GM18951 (cell line): ENCODE results near the gene SLAMF9.

Source experiments
- POLR2A ChIP-seq: IDR thresholded peaks from 4 replicates; pipeline ENCODE4 v1.6.1; 2011; ENCODE audit warnings: mild to moderate bottlenecking; ENCODE audit not compliant: insufficient read length, insufficient read depth; ENCODE audit errors: extremely low read depth
- in situ Hi-C: fragments of 300-500 bp; cut with MboI; formaldehyde crosslinking; loops from one replicate; pipeline ENCODE4 v1.12.0; 2022; ENCODE audit warnings: low sequenced_read_pairs, mixed read lengths, inconsistent platforms; ENCODE audit not compliant: unreplicated experiment

Gene SLAMF9

GRCh38 chr1:159930634-159931033 is 23.4 kb downstream of the SLAMF9 start:
- in situ Hi-C loops: no loop called here
- no peak for TF ChIP-seq POLR2A

DNA sequence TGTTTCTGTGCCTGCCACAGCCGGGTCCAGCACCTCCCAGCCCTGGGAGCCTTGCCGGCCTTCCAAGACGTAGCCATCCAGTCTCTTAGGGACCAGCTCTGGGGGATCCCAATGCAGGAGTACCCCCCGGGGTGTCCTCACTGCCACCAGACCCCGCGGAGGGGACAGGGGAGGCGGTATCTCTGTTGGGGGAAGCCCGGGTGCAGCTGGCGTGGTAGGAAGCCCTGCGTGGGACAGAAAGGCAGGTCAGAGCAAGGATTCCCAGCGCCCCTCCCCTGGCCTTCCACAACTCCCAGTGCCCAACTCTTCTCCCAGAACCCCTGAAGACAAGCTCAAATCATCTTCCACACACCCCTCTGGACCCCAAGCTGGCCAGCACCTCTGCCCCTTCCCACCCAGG is 23.8 kb downstream of the SLAMF9 start:
- no peak for TF ChIP-seq POLR2A
- in situ Hi-C loops: no loop called here

DNA sequence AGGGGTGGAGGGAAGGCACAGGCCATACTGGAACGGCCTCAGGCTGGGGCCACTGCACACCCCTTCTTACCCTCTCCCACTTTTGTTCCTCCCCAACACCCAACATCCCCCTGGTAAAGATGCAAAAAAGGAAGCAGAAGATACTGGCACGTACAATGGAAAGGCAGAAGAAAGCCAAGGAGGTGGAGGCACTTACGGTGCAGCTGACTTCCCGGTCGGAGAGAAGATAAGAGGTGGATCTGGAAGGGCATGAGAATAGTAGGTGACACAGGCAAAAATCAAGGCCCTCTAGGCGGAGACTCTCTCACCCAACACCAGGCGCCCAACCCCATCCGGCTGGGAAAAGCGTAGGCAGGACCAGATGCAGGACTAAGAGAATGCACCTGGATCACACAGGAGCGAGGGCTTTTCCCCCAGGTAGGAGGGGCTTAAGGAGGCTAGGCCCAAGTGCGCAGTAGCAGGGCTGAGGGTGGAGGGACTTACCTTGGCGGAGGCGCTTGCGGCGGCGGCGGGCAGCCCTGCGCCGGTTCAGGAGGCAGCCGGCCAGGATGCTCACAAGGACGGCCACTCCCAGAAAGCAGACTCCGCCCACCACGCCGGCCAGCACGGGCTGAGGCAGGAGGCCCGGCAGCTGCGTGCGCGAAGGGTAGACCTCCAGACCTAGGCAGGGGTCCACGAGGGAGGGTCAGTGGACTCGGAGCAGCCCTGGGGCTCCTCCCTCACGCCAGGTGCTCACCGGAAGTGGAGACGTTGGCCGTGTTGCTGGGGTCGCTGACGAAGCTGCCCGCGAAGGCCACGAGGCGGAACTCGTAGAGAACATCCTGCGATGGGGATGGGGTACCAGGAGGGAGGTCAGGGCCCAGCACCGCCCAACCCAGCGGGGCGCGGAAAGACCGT is 24.6 kb downstream of the SLAMF9 start:
- no peak for TF ChIP-seq POLR2A
- in situ Hi-C loops: no loop called here

DNA sequence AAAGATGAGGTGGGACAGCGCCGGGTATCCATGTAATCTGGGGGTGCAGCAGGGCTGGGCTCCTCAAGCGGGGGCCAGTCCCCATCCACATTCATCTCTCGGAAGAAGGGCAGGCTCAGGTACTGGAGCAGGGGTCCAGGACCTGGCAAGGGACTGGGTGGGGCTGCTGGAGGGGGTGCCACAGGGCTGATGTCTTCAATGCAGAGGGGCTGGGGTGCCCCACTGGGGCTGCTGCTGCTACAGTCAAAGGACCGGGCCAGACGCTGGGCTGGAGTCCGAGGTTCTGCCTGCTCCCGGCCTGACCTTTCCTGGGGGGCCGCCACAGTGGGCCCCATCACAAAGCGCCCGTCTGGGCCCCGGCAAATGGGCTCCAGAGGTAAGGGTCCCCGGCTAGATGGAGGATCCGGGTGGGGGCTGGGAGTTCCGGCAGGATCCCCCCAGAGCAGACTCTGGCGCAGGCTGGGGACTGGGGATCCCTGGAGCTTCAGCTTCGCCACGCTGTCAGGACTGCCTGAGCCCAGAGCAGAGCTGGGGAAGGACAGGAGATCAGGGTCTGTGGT is 25.5 kb downstream of the SLAMF9 start:
- no peak for TF ChIP-seq POLR2A
- in situ Hi-C loops: no loop called here

GRCh38 chr1:159927849-159928431 is 26.1 kb downstream of the SLAMF9 start:
- in situ Hi-C loops: no loop called here
- TF ChIP-seq POLR2A: no peak

GRCh38 chr1:159927211-159927848 is 26.7 kb downstream of the SLAMF9 start:
- TF ChIP-seq POLR2A: no peak
- in situ Hi-C loops: no loop called here

- TF ChIP-seq POLR2A: no peak
- in situ Hi-C loops: no loop called here
These were observed 28.3 kb downstream of the SLAMF9 start for GRCh38 chr1:159925719-159926078.

DNA sequence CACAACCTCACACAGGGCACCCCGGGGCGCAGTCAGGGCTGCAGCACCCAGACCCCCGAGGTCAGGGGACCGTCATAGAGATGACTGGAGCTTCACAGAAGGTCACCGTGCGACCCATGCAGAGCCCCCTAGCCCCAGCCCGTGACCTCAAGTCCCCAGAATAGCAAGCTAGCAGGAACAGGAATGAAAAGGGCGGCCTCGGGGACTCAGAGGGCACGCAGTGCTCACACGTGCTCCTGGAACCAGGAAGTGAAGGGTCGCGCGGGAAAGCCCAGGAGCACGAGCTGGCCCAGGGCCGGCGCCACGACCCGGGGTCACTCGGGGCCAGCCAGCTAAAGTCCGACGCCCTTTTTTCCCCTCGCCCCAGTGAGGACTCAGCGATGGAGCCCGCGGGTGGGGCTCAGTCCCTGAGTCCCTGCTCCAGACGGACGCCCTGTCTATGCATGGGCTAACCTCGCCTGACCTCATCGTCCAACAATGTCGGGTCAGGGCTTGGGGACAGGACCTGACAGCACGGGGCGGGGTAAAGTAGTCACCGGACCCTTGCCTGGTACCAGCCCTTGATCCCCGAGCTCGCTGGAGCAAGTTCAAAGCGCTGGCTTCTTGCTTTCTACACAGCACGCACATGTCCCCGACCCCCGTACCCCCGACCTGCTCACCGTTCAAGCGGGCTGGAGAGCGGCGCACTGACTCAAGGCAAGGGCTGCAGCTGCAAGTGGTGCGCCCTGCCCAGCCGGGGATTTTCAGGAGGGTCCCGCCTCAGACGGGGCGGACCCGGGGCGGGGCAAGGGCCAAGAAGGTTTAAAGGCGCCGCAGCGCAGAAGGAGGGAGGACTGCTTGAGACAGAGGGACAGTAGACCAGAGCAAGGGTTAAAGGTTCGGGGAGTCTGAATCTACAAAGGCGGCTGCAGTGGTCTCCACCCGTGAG is 29.0 kb downstream of the SLAMF9 start, which contains the start of gene TAGLN2:
TSS of gene TAGLN2 (minus strand) at position 717 of the 928 bp plus-strand sequence. CDS start 4,998 bp downstream, outside the sequence.
- peak; percentile 98 for TF ChIP-seq POLR2A

GRCh38 chr1:159924025-159924790 is 29.8 kb downstream of the SLAMF9 start:
- in situ Hi-C loops: no loop called here
- peak; percentile 27 for TF ChIP-seq POLR2A

More for the DNA sequence above, 29.0 kb downstream of the SLAMF9 start, which contains the start of gene TAGLN2:
- in situ Hi-C loops: no loop called here

GRCh38 chr1:159923203-159924024 is 30.6 kb downstream of the SLAMF9 start:
- in situ Hi-C loops: no loop called here
- no peak for TF ChIP-seq POLR2A

GRCh38 chr1:159922511-159923202 is 31.4 kb downstream of the SLAMF9 start:
- in situ Hi-C loops: no loop called here
- TF ChIP-seq POLR2A: no peak
